ENCODE measurements around the gene CHL1.

The CHL1 gene

GRCh38 chr3:284322-284721, 87.8 kb downstream of the CHL1 start:
- TF ChIP-seq ZNF274 (IDR thresholded peaks at IDR 0.05; ENCODE audit: low read depth, low read length) = no peak
- H3K4me3 ChIP-seq (ENCODE audit: low read length) = no peak overlapping the region

- no peak for TF ChIP-seq ZNF274 (IDR thresholded peaks at IDR 0.05; ENCODE audit: low read depth, low read length)
- H3K4me3 ChIP-seq (ENCODE audit: low read length) = no peak overlapping the region
Measured at GRCh38 chr3:288417-288816, 91.9 kb downstream of the CHL1 start.

DNA sequence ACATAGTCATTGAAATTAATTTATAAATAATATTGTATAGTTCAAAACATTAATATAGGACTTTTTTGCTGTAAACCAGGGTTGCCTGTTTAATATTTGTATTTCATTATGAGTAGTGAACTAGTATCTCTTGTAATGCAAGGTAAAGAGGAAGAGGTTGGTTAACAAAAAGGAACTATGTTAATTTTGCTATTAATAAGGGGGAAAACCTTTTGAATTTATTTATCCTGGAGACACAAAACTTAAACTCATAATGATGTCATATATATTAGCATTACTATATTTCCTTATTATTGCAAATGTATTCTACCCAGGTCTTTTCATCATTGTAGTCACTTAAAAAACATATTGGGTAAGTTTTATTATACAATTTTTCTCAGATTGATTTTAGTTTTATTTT, 94.5 kb downstream of the CHL1 start:
- no peak for TF ChIP-seq ZNF274 (IDR thresholded peaks at IDR 0.05; ENCODE audit: low read depth, low read length)
- H3K4me3 ChIP-seq (ENCODE audit: low read length) = no peak overlapping the region

GRCh38 chr3:291646-292436, 95.3 kb downstream of the CHL1 start:
- no peak for TF ChIP-seq ZNF274 (IDR thresholded peaks at IDR 0.05; ENCODE audit: low read depth, low read length)
- H3K4me3 ChIP-seq (ENCODE audit: low read length) = no peak overlapping the region

DNA sequence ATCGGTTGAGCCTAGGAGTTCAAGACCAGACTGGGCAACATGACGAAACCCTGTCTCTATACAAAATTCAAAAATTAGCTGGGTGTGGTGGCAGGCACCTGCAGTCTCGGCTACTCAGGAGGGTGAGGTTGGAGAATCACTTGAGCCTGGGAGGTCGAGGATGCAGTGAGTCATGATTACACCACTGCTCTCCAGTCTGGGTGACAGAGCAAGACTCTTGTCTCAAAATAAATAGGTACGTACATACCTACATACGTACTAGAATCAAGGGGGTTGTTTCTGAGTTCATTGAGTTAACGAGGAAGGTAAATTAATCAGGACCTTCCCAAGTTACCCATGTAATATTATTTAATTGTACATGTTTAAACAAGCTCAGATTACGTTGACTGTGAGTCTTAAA, 97.5 kb downstream of the CHL1 start:
- H3K4me3 ChIP-seq (ENCODE audit: low read length) = no peak overlapping the region
- TF ChIP-seq ZNF274 (IDR thresholded peaks at IDR 0.05; ENCODE audit: low read depth, low read length) = no peak

DNA sequence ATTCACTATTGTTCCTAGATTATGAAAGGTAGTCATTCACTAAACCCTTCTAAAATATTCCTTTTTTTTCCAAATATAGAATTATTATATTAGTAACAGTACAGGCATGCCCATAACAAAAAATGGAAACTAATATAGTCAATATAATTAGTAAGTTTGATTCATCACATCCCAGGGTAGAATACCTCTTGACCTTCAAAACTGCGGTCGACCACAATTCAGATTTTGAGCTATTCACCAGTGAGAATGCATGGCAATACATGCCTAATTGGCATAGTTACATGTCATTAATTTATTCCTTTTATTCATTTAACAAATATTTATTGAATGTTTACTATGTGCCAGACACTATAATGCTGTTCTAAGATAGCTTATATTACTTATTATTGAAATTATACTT, 98.0 kb downstream of the CHL1 start:
- no peak overlapping the region for H3K4me3 ChIP-seq (ENCODE audit: low read length)
- TF ChIP-seq ZNF274 (IDR thresholded peaks at IDR 0.05; ENCODE audit: low read depth, low read length) = no peak

DNA sequence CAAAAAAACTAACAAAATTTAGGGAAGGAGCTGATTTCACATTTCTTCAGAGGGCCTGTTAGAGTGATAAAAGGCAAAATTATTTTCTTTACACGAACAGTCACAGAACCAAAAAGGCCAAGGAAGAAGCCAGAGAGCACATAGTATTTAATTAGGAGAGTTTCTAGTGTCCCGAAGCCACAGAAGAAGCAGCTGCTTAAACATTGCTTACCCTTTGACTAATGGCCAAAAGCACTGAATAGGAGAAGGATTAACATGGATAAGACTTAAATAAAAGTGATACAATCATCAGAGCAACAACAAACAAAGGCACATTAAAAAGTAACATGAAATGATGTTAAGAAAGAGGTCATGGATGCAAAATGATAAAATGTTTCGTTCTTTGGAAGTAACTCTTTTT, 98.6 kb downstream of the CHL1 start:
- TF ChIP-seq ZNF274 (IDR thresholded peaks at IDR 0.05; ENCODE audit: low read depth, low read length) = no peak
- no peak overlapping the region for H3K4me3 ChIP-seq (ENCODE audit: low read length)

DNA sequence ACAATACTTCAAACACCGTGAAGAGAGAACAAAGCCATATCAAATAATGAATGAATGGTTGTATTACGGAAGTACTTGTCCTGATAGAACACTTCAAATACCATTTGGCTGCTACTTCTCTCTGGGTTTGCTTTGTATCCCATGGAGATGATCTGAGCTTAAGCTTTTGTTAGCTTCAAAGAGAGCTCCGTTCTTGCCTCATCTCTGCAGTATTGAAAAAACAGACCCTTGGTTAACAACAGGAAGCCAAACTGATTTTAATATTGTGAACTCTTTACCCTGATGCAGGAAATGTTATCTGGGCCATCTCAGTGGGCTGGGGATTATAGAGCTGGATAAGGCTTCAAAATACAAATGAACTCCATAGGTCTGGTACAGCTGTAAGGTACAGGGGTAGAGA, 101.0 kb downstream of the CHL1 start:
- H3K4me3 ChIP-seq (ENCODE audit: low read length) = no peak overlapping the region

GRCh38 chr3:299590-300301, 103.2 kb downstream of the CHL1 start:
- TF ChIP-seq ZNF274 (IDR thresholded peaks at IDR 0.05; ENCODE audit: low read depth, low read length) = no peak
- H3K4me3 ChIP-seq (ENCODE audit: low read length) = no peak overlapping the region

More for the DNA sequence above, 101.0 kb downstream of the CHL1 start:
- TF ChIP-seq ZNF274 (IDR thresholded peaks at IDR 0.05; ENCODE audit: low read depth, low read length) = no peak

DNA sequence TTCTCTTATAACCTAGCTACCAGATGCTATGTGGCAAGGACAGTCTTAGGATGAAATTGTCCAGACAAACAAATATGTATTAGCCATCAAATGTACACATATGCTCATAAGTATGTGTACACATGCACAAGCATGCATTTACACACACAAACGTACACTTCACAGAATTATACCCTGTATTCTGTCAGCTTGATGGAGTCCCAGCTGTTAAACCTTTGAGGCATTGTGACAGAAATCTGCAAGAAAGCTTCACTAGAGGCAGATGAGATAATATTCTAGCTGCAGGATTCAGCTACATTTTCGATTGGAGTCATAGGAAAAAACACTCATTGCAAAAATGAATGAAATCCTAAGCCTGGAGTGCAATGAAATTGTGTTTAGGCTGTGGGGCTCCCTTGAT, 110.6 kb downstream of the CHL1 start:
- no peak overlapping the region for H3K4me3 ChIP-seq (ENCODE audit: low read length)
- no peak for TF ChIP-seq ZNF274 (IDR thresholded peaks at IDR 0.05; ENCODE audit: low read depth, low read length)

DNA sequence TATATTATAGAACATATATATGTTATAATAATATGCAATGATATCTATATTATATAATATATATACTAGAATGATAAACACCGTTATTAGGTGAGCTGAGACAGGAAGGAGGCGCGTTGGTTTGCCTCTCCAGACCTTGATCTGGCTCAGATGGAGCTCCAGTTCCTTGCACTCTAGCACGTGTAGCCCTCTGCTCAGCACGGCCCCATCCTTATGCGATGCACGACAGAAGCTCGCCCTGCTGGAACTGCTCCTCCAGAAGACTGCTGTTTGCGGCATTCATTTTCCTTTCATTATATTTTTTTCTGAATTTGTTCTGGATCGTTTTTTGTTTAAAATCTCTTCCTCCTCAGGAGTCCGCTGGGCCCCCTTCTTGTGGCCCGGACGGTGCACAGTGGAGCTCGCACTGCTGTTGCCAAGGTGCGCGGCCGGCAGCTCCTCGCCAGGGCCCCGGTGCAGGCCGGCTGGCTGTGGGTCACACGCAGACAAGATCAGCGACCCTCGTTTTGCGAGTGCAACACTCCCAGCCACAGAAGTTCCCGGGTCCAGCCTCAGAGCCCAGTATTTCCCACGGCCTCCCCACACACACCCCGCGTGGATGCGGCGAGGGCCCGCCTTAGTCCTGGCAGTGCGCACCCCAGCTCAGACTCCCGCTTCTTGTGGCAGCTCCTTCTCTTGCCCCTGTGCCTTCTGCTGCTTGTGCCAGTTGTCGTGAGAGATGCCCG, 112.2 kb downstream of the CHL1 start:
- H3K4me3 ChIP-seq (ENCODE audit: low read length) = peak overlapping the region; percentile 5; the same call in 1 of the 2 replicates
- no peak for TF ChIP-seq ZNF274 (IDR thresholded peaks at IDR 0.05; ENCODE audit: low read depth, low read length)

- no peak for TF ChIP-seq ZNF274 (IDR thresholded peaks at IDR 0.05; ENCODE audit: low read depth, low read length)
- no peak overlapping the region for H3K4me3 ChIP-seq (ENCODE audit: low read length)
Measured at GRCh38 chr3:312160-312733, 115.7 kb downstream of the CHL1 start.

DNA sequence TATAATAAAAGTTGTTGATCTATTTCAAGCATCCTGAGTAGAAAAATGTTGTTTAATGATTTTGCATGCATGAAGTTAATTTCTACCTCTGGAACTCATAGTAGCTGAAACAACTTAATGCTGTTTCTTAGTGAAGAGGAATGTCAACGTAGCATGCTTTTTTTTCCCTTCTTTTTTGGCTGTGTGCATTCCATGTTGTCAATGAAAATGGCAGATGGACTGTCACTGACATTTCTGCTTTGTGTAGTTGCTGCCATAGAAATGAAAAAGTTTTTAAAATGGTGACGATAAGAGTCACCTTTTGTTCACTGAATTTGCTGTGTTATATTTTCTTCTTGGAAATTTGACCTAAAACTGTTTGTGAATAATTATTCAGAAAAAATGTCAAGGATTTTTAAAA, 116.3 kb downstream of the CHL1 start:
- no peak overlapping the region for H3K4me3 ChIP-seq (ENCODE audit: low read length)
- no peak for TF ChIP-seq ZNF274 (IDR thresholded peaks at IDR 0.05; ENCODE audit: low read depth, low read length)

GRCh38 chr3:317012-317411, 120.4 kb downstream of the CHL1 start:
- no peak overlapping the region for H3K4me3 ChIP-seq (ENCODE audit: low read length)
- no peak for TF ChIP-seq ZNF274 (IDR thresholded peaks at IDR 0.05; ENCODE audit: low read depth, low read length)

Measured in GM08714 (cell line).